Adrenal gland (tissue), 12 donors: Measurements from ENCODE around the gene GCHFR. TPM values are rescaled to one million over a fixed set of nuclear protein-coding genes. Genes with fewer than 3 reads are reported as not detected.

Experiments
- DNase-seq, 7 donors: peaks; one replicate each; pipeline ENCODE4 v3.0.0-alpha.2; 2019 to 2020
- H3K27ac ChIP-seq, 5 donors: fragments of 200-600 bp; sonication (generic) in 4 of 5; 1 replicate in 3 of 5; 2 replicates in 2 of 5; pipeline versions ENCODE4 v1.5.1 to v1.8.0; 2016 to 2020; ENCODE audit warnings: mild to moderate bottlenecking in 1 of 5
- H3K27me3 ChIP-seq: fragments of 200-600 bp; 2 replicates; pipeline ENCODE4 v1.8.0; 2021
- H3K36me3 ChIP-seq, 2 donors: fragments of 200-600 bp; replicated peaks in 1 of 2; 1 replicate in 1 of 2; 2 replicates in 1 of 2; pipeline versions ENCODE4 v1.5.1 to v1.8.0; 2018 to 2022
- H3K4me1 ChIP-seq, 2 donors: fragments of 200-600 bp; replicated peaks in 1 of 2; 1 replicate in 1 of 2; 2 replicates in 1 of 2; pipeline versions ENCODE4 v1.5.1 to v1.8.0; 2018 to 2021
- H3K4me3 ChIP-seq, 4 donors: fragments of 200-600 bp; sonication (generic) in 3 of 4; one replicate each; pipeline ENCODE4 v1.5.1; 2016 to 2018
- H3K9me3 ChIP-seq, 3 donors: fragments of 200-600 bp; sonication (generic) in 1 of 3; replicated peaks in 1 of 3; 1 replicate in 2 of 3; 2 replicates in 1 of 3; pipeline versions ENCODE4 v1.5.1 to v1.8.0; 2016 to 2021
- CTCF ChIP-seq, 6 experiments: fragments of 450-650 bp in 4 of 6; fragments of 200-600 bp in 2 of 6; sonication (generic) in 1 of 6; IDR thresholded peaks; 1 replicate in 5 of 6; 2 replicates in 1 of 6; pipeline versions ENCODE4 v1.5.1 to v1.8.0; 2016 to 2021; ENCODE audit warnings: antibody characterized with exemption in 6 of 6, mild to moderate bottlenecking in 2 of 6, moderate library complexity in 1 of 6
- POLR2A ChIP-seq, 2 donors: fragments of 450-650 bp; IDR thresholded peaks; one replicate each; pipeline ENCODE4 v1.6.1; 2017; ENCODE audit warnings: antibody characterized with exemption in 2 of 2, mild to moderate bottlenecking in 2 of 2, moderate library complexity in 1 of 2
- WGBS, 4 donors: extraction: QIAGEN DNeasy Blood & Tissue Kit in 2 of 4; methylation state at CpG; one replicate each; pipeline versions ENCODE4 v1.1.5 to v1.1.7; 2013 to 2017; 5-methylcytosine and 5-hydroxymethylcytosine counted together
- intact Hi-C, 2 donors: fragments of 100-400 bp; cut with DNase I; formaldehyde crosslinking; loops; one replicate each; pipeline versions ENCODE4 v1.14.1 to v1.15.0; 2022 to 2023
- polyA plus RNA-seq, 3 donors: library from polyadenylated mRNA; stranded (reverse); fragments of 200-250 nt in 2 of 3; fragments of 350-450 nt in 1 of 3; fragmentation: Illumina TruSeq in 1 of 3; extraction: RNeasy Lipid Tissue Mini Kit (QIAGEN cat#74804) in 1 of 3; gene quantifications; one replicate each; pipeline ENCODE4 v1.2.3, GENCODE V29; 2013 to 2014
- total RNA-seq, 9 donors: library from RNA; depleted of rRNA in 4 of 9; stranded (reverse); fragments of >200 nt in 4 of 9; fragments of 120-200 nt in 1 of 9; fragmentation: NEBNext Ultra II Directional in 1 of 9; extraction: Animal tissue kit (Norgen Biotek cat#: 25700) in 1 of 9; gene quantifications; one replicate each; pipeline versions ENCODE4 v1.1.0 to v1.2.4, GENCODE V29; 2013 to 2023
- donor health status: healthy with polysubstance abuse.
- donor health status: Bipolar disorder and iron deficiency.
- donor health status: DM: yes; HTN: yes; CAD: no.
- donor health status: DM: no; HTN: no; CAD: no.
- donor health status: DM: no; HTN: no; CAD: no.
- donor health status: DM: yes; HTN: yes; CAD: no.

The GCHFR gene
- total and polyA plus RNA-seq, 12 donors, result 6.1 to 77.3 (median 20.1) TPM

GRCh38 chr15:40775740-40776536 is 12.1 kb downstream of the GCHFR start:
- H3K4me1 ChIP-seq, result no peaks in the 10 kb centered on the region
- H3K27ac ChIP-seq, result no peak overlapping the region
- H3K27me3 ChIP-seq, result no peaks in the 10 kb centered on the region
- TF ChIP-seq POLR2A (IDR thresholded peaks at IDR 0.05), result no peak
- TF ChIP-seq CTCF (IDR thresholded peaks at IDR 0.05), result no peak
- H3K9me3 ChIP-seq, result no peaks in the 10 kb centered on the region
- H3K4me3 ChIP-seq, result no peak overlapping the region
- WGBS, 4 donors, result 79 to 86% (median 85%) methylated on average over 10 to 14 of the region's 14 CpGs
- H3K36me3 ChIP-seq, result peaks cover 0 to 79% of the 10 kb centered on the region in 2 donors
- DNase-seq, result peak in 4 of 7 donors; percentile 45 to 74 (median 54)
- intact Hi-C loops, result no loop called here

GRCh38 chr15:40776537-40777141 is 12.8 kb downstream of the GCHFR start:
- no peaks in the 10 kb centered on the region for H3K4me1 ChIP-seq
- peak in 5 of 7 donors; percentile 51 to 77 (median 56) for DNase-seq
- no peaks in the 10 kb centered on the region for H3K9me3 ChIP-seq
- intact Hi-C loops, result no loop called here
- H3K27ac ChIP-seq, result no peak overlapping the region
- H3K27me3 ChIP-seq, result no peaks in the 10 kb centered on the region
- TF ChIP-seq CTCF (IDR thresholded peaks at IDR 0.05) (no peak), POLR2A (IDR thresholded peaks at IDR 0.05) (no peak)
- H3K4me3 ChIP-seq, result no peak overlapping the region
- WGBS, 4 donors, result 76 to 84% (median 79%) methylated on average over 8 to 11 of the region's 11 CpGs
- H3K36me3 ChIP-seq, result peaks cover 0 to 77% of the 10 kb centered on the region in 2 donors

GRCh38 chr15:40782609-40783227 is 18.9 kb downstream of the GCHFR start:
- H3K27me3 ChIP-seq, result no peaks in the 10 kb centered on the region
- peak in 6 of 7 donors; percentile 39 to 81 (median 58) for DNase-seq
- peaks cover 0 to 4% of the 10 kb centered on the region in 2 donors for H3K4me1 ChIP-seq
- H3K36me3 ChIP-seq, result peaks cover 0 to 21% of the 10 kb centered on the region in 2 donors
- TF ChIP-seq POLR2A (IDR thresholded peaks at IDR 0.05) (no peak), CTCF (IDR thresholded peaks at IDR 0.05) (peak in 4 of 6 experiments; percentile 39 to 62 (median 50))
- WGBS, 4 donors, result 62 to 90% (median 68%) methylated on average over 7 to 8 of the region's 8 CpGs
- H3K4me3 ChIP-seq, result no peak overlapping the region
- intact Hi-C loops, result loop anchor here in 1 of 2 donors (10.0 kb wide), 1 partner anchor 112 kb away; the partner anchor contains the start of gene VPS18
- H3K9me3 ChIP-seq, result no peaks in the 10 kb centered on the region
- H3K27ac ChIP-seq, result no peak overlapping the region

GRCh38 chr15:40785164-40785563 is 21.3 kb downstream of the GCHFR start:
- Histone ChIP-seq H3K36me3 (no peaks in the 10 kb centered on the region), H3K4me3 (no peak overlapping the region), H3K27me3 (no peaks in the 10 kb centered on the region), H3K4me1 (peaks cover 0 to 12% of the 10 kb centered on the region in 2 donors), H3K9me3 (no peaks in the 10 kb centered on the region), H3K27ac (peak overlapping the region in 2 of 5 donors; percentile 42 to 43)
- intact Hi-C loops, result loop anchor here in 1 of 2 donors (10.0 kb wide), 1 partner anchor 110 kb away; the partner anchor contains the start of gene VPS18
- WGBS, 4 donors, result 32 to 53% (median 42%) methylated on average over 3 of the region's 3 CpGs
- TF ChIP-seq POLR2A (IDR thresholded peaks at IDR 0.05) (no peak), CTCF (IDR thresholded peaks at IDR 0.05) (peak; percentile 12 to 57 (median 44))
- peak in 1 of 7 donors; percentile 34 for DNase-seq
